Natural killer cell (primary cell): ENCODE results near the gene SURF4. TPM values are rescaled to one million over a fixed set of nuclear protein-coding genes. Genes with fewer than 3 reads are reported as not detected.

Source experiments
- ATAC-seq, 3 donors: fragments of 150-1000 bp in 2 of 3; fragments of 200-7000 bp in 1 of 3; cut with Tn5 transposase; 1 replicate in 1 of 3; 2 replicates in 2 of 3; pipeline ENCODE4 v1.10.0; 2021; ENCODE audit warnings: mild to moderate bottlenecking in 2 of 3, moderate library complexity in 2 of 3
- DNase-seq, 2 donors: peaks; one replicate each; pipeline versions ENCODE4 v3.0.0 to v3.0.0-alpha.2; 2013 to 2021; ENCODE audit warnings: mixed read lengths in 1 of 2
- H3K27ac ChIP-seq: one replicate; pipeline ENCODE4 v1.5.1; 2013; ENCODE audit warnings: mild to moderate bottlenecking, low read length
- H3K27me3 ChIP-seq: one replicate; pipeline ENCODE4 v1.6.1; 2013; ENCODE audit warnings: low read length; ENCODE audit not compliant: control insufficient read depth, insufficient read depth
- H3K36me3 ChIP-seq: one replicate; pipeline ENCODE4 v1.6.1; 2013; ENCODE audit warnings: low read length; ENCODE audit not compliant: control insufficient read depth, insufficient read depth
- H3K4me1 ChIP-seq: one replicate; pipeline ENCODE4 v1.6.1; 2013; ENCODE audit warnings: low read length; ENCODE audit not compliant: control insufficient read depth, insufficient read depth
- H3K4me3 ChIP-seq: one replicate; pipeline ENCODE4 v1.5.1; 2013; ENCODE audit warnings: low read length
- H3K9me3 ChIP-seq: one replicate; pipeline ENCODE4 v1.6.1; 2013; ENCODE audit warnings: low read length; ENCODE audit not compliant: control insufficient read depth, insufficient read depth
- H3K27ac Mint-ChIP-seq, 2 donors: one replicate each; pipeline ENCODE4 v1.8.0; 2022; ENCODE audit warnings: mild to moderate bottlenecking in 2 of 2, mixed read lengths in 2 of 2, moderate library complexity in 1 of 2
- H3K27me3 Mint-ChIP-seq, 2 donors: one replicate each; pipeline ENCODE4 v1.8.0; 2022; ENCODE audit warnings: low read depth in 2 of 2, mixed read lengths in 2 of 2
- H3K36me3 Mint-ChIP-seq: one replicate; pipeline ENCODE4 v1.8.0; 2022; ENCODE audit warnings: mixed read lengths
- H3K4me1 Mint-ChIP-seq, 2 donors: one replicate each; pipeline ENCODE4 v1.8.0; 2022; ENCODE audit warnings: mixed read lengths in 2 of 2
- H3K4me3 Mint-ChIP-seq: one replicate; pipeline ENCODE4 v1.8.0; 2022; ENCODE audit warnings: mild to moderate bottlenecking, moderate library complexity, mixed read lengths
- H3K9me3 Mint-ChIP-seq, 2 donors: one replicate each; pipeline ENCODE4 v1.8.0; 2022; ENCODE audit warnings: mixed read lengths in 2 of 2
- CTCF ChIP-seq: fragments of 200-600 bp; IDR thresholded peaks from one replicate; pipeline ENCODE4 v1.8.0; 2022; ENCODE audit warnings: antibody characterized with exemption
- WGBS: methylation state at CpG from one replicate; pipeline ENCODE4 v1.1.7; 2013; ENCODE audit warnings: missing lambda C conversion rate; ENCODE audit not compliant: insufficient coverage; 5-methylcytosine and 5-hydroxymethylcytosine counted together
- intact Hi-C: fragments of 100-400 bp; cut with micrococcal nuclease; formaldehyde crosslinking; loops from one replicate; pipeline ENCODE4 v1.14.2; 2022
- total RNA-seq, 4 donors: library from RNA; stranded (reverse); fragments of 120-200 nt in 1 of 4; gene quantifications; one replicate each; pipeline versions ENCODE4 v1.2.3 to v1.2.4, GENCODE V29; 2013 to 2022

The SURF4 gene
- total RNA-seq, 3 donors from 2014 or later (not counting 1 experiment from before 2014, with no cell fraction given): 111 to 135 (median 114) TPM

- Histone ChIP-seq H3K4me3 (no peak overlapping the region), H3K27me3 (no peaks in the 10 kb centered on the region), H3K9me3 (no peaks in the 10 kb centered on the region), H3K36me3 (peaks cover 43% of the 10 kb centered on the region), H3K27ac (no peak overlapping the region), H3K4me1 (peaks cover 37% of the 10 kb centered on the region)
- DNase-seq: peak in 1 of 2 donors; percentile 50
- no peak overlapping the region for H3K4me3 Mint-ChIP-seq
- no peaks in the 10 kb centered on the region for H3K9me3 Mint-ChIP-seq
- H3K27ac Mint-ChIP-seq: peak overlapping the region; percentile 77 to 87
- 89% methylated on average over 20 of the region's 20 CpGs for WGBS
- H3K36me3 Mint-ChIP-seq: peaks cover 7% of the 10 kb centered on the region
- intact Hi-C loops: no loop called here
- no peak for ATAC-seq
- H3K27me3 Mint-ChIP-seq: no peaks in the 10 kb centered on the region
- peaks cover 21 to 47% of the 10 kb centered on the region in 2 donors for H3K4me1 Mint-ChIP-seq
- TF ChIP-seq CTCF: no peak
Measured at GRCh38 chr9:133359399-133360175, 16.3 kb downstream of the SURF4 start.

DNA sequence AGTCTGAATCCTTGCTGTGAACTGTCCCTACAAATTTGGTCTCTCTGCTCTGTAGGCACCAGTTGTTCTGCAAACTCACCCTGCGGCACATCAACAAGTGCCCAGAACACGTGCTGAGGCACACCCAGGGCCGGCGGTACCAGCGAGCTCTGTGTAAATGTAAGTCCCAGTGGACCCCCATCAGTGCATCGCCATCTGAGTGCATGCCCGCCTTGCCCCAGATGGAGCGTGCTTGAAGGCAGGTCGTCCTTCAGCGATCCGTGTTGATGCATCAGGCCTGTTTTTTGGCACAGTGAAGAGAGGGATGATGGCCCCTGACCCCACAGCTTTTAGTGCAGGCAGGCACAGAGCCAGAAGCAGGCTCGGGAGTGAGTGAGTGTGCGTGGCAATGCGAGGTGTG, 18.2 kb downstream of the SURF4 start:
- intact Hi-C loops: loop anchor here (2.0 kb wide), 1 partner anchor 13 kb away; no protein-coding TSS in a partner anchor
- Histone ChIP-seq H3K9me3 (no peaks in the 10 kb centered on the region), H3K4me3 (no peak overlapping the region), H3K4me1 (peaks cover 37% of the 10 kb centered on the region), H3K27ac (no peak overlapping the region), H3K36me3 (peaks cover 44% of the 10 kb centered on the region), H3K27me3 (no peaks in the 10 kb centered on the region)
- no peak for TF ChIP-seq CTCF
- DNase-seq: no peak
- ATAC-seq: no peak
- H3K36me3 Mint-ChIP-seq: no peaks in the 10 kb centered on the region
- no peaks in the 10 kb centered on the region for H3K9me3 Mint-ChIP-seq
- no peaks in the 10 kb centered on the region for H3K27me3 Mint-ChIP-seq
- 95% methylated on average over 14 of the region's 14 CpGs for WGBS
- peak overlapping the region; percentile 87 for H3K4me3 Mint-ChIP-seq
- peaks cover 22 to 40% of the 10 kb centered on the region in 2 donors for H3K4me1 Mint-ChIP-seq
- H3K27ac Mint-ChIP-seq: peak overlapping the region; percentile 77 to 87

GRCh38 chr9:133356391-133357091, 19.3 kb downstream of the SURF4 start, which contains the start of the genes SURF1 and SURF2:
Gene SURF1, minus strand, starts transcription at chr9:133356487. Its CDS starts 34 bp downstream, at chr9:133356453.
Gene SURF2, plus strand, starts transcription at chr9:133356550. Its CDS starts 43 bp downstream, at chr9:133356593.
- Mint-ChIP-seq H3K27ac (peak within 1 kb of the TSS; percentile 77 to 87), H3K4me3 (peak within 1 kb of the TSS; percentile 87), H3K36me3 (peaks cover 5% of the 10 kb centered on the region), H3K4me1 (peaks cover 22 to 37% of the 10 kb centered on the region in 2 donors), H3K27me3 (no peaks in the 10 kb centered on the region), H3K9me3 (no peaks in the 10 kb centered on the region)
- Histone ChIP-seq H3K4me1 (peaks cover 37% of the 10 kb centered on the region), H3K27me3 (no peaks in the 10 kb centered on the region), H3K9me3 (no peaks in the 10 kb centered on the region), H3K27ac (peak within 1 kb of the TSS; percentile 50), H3K36me3 (peaks cover 44% of the 10 kb centered on the region), H3K4me3 (peak within 1 kb of the TSS; percentile 72)
- peak; percentile 88 to 93 for DNase-seq
- WGBS: 1% methylated on average over 78 of the region's 78 CpGs
- intact Hi-C loops: loop anchor here (2.0 kb wide), 1 partner anchor 14 kb away; no protein-coding TSS in a partner anchor
- ATAC-seq: peak; percentile 94 to 97 (median 95)
- no peak for TF ChIP-seq CTCF
